Measurements from ENCODE around the gene CA10. TPM values are rescaled to one million over a fixed set of nuclear protein-coding genes. Genes with fewer than 3 reads are reported as not detected.

The CA10 gene
- total RNA-seq, 6 experiments from 2014 or later: not detected

GRCh38 chr17:52140601-52141000 is 17.9 kb downstream of the CA10 start:
- TF ChIP-seq POLR2A (IDR thresholded peaks at IDR 0.05): no peak
- Histone ChIP-seq H3K4me1 (no peaks in the 10 kb centered on the region), H3K9me3 (no peaks in the 10 kb centered on the region), H3K36me3 (no peaks in the 10 kb centered on the region), H3K27ac (no peak overlapping the region), H3K27me3 (no peaks in the 10 kb centered on the region), H3K4me3 (no peak overlapping the region)
- intact Hi-C loops (cut with DNase I): no loop called here
- ATAC-seq (no peak), DNase-seq (no peak)
- 72% methylated on average over 3 of the region's 3 CpGs for WGBS (ENCODE audit: insufficient coverage, low coverage, low lambda C conversion rate, missing lambda C conversion rate)

GRCh38 chr17:52138752-52139151 is 19.8 kb downstream of the CA10 start:
- Histone ChIP-seq H3K27me3 (no peaks in the 10 kb centered on the region), H3K4me3 (no peak overlapping the region), H3K27ac (no peak overlapping the region), H3K4me1 (no peaks in the 10 kb centered on the region), H3K36me3 (no peaks in the 10 kb centered on the region), H3K9me3 (no peaks in the 10 kb centered on the region)
- WGBS (ENCODE audit: insufficient coverage, low coverage, low lambda C conversion rate, missing lambda C conversion rate): 63% methylated on average over 4 of the region's 4 CpGs
- ATAC-seq (no peak), DNase-seq (no peak)
- TF ChIP-seq POLR2A (IDR thresholded peaks at IDR 0.05) (no peak), CTCF (IDR thresholded peaks at IDR 0.05) (no peak)
- intact Hi-C loops (cut with DNase I): no loop called here

- Histone ChIP-seq H3K27me3 (no peaks in the 10 kb centered on the region), H3K27ac (no peak overlapping the region), H3K9me3 (no peaks in the 10 kb centered on the region), H3K4me3 (no peak overlapping the region), H3K36me3 (no peaks in the 10 kb centered on the region), H3K4me1 (no peaks in the 10 kb centered on the region)
- intact Hi-C loops (cut with DNase I): no loop called here
- no peak for ATAC-seq
- DNase-seq: no peak
- TF ChIP-seq CTCF (IDR thresholded peaks at IDR 0.05): no peak
- no peak for TF ChIP-seq POLR2A (IDR thresholded peaks at IDR 0.05)
Observed at GRCh38 chr17:52138350-52138749, 20.2 kb downstream of the CA10 start.

GRCh38 chr17:52136166-52136565 is 22.3 kb downstream of the CA10 start:
- WGBS (ENCODE audit: insufficient coverage, low coverage, low lambda C conversion rate, missing lambda C conversion rate): 32% methylated on average over 4 of the region's 6 CpGs
- no peak for TF ChIP-seq CTCF (IDR thresholded peaks at IDR 0.05)
- TF ChIP-seq POLR2A (IDR thresholded peaks at IDR 0.05): no peak
- no peaks in the 10 kb centered on the region for H3K9me3 ChIP-seq
- no peak for DNase-seq
- no peak overlapping the region for H3K27ac ChIP-seq
- no peaks in the 10 kb centered on the region for H3K4me1 ChIP-seq
- intact Hi-C loops (cut with DNase I): no loop called here
- H3K4me3 ChIP-seq: no peak overlapping the region
- H3K27me3 ChIP-seq: no peaks in the 10 kb centered on the region
- ATAC-seq: no peak
- no peaks in the 10 kb centered on the region for H3K36me3 ChIP-seq

GRCh38 chr17:52134641-52135040 is 23.9 kb downstream of the CA10 start:
- H3K4me3 ChIP-seq: no peak overlapping the region
- no peaks in the 10 kb centered on the region for H3K4me1 ChIP-seq
- TF ChIP-seq POLR2A (IDR thresholded peaks at IDR 0.05) (no peak), CTCF (IDR thresholded peaks at IDR 0.05) (no peak)
- H3K36me3 ChIP-seq: no peaks in the 10 kb centered on the region
- no peaks in the 10 kb centered on the region for H3K9me3 ChIP-seq
- H3K27ac ChIP-seq: no peak overlapping the region
- no peak for ATAC-seq
- no peaks in the 10 kb centered on the region for H3K27me3 ChIP-seq
- no peak for DNase-seq
- intact Hi-C loops (cut with DNase I): no loop called here
- 55% methylated on average over 1 of the region's 1 CpG for WGBS (ENCODE audit: insufficient coverage, low coverage, low lambda C conversion rate, missing lambda C conversion rate)

Data from right lobe of liver (tissue), 6 donors.